Occipital lobe (tissue), 2 donors: ENCODE results near the gene ZNF100. TPM values are rescaled to one million over a fixed set of nuclear protein-coding genes. Genes with fewer than 3 reads are reported as not detected.
A peak's percentile ranks its signal among the peaks of the same experiment; 100 is the strongest.
"Not testable (repeated sequence)": the region's sequence is repeated elsewhere in the genome, so short reads cannot be mapped to it uniquely, and the experiment has no call there.

Source experiments
- DNase-seq: peaks from one replicate; lab custom pipeline; 2025; lab: John Stamatoyannopoulos, UW
- total RNA-seq: library from RNA; depleted of rRNA; stranded (reverse); fragments of >200 nt; gene quantifications from one replicate; pipeline ENCODE4 v1.2.3, GENCODE V29; 2014

Gene ZNF100
- 15.1 TPM for total RNA-seq

DNA sequence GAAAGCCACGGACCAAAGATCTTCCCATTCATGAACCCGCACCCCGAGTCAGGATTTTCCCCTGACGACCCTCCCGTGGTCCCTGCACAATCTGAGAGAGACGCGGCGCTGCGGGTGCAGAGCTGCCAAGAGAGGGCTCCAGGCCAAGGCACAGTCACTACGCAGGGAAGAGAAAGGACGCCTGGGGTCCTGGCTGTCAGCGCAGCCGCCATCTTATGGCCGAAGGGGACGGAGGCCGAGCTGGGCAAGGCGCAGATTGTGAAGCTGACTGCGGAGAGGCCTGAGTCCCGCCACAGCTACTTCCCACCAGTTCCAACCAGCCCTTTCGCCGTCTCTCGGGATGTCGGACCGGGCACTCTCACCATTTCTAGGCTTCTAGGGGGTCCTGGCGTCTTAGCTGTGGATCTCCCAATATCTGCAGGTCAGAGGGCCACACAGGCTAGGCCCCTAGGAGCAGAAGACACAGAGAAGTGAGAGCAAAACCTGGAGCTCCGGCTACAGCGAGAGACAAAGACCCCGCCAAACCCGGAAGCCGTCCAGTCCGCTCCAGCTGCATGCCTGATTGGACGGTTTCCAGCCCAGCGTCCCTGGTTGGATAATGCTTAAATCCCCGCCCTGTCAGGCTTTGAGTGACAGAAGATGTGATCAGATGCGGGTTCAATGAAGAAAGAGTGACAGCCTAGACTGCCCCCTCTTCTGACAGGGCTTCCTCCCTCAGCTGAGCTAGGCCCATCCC is at the start of gene ZNF100:
TSS of gene ZNF100 (minus strand) at position 515 of the 736 bp plus-strand sequence. CDS start at position 365, 150 bp downstream.
- peak; percentile 84 for DNase-seq

DNA sequence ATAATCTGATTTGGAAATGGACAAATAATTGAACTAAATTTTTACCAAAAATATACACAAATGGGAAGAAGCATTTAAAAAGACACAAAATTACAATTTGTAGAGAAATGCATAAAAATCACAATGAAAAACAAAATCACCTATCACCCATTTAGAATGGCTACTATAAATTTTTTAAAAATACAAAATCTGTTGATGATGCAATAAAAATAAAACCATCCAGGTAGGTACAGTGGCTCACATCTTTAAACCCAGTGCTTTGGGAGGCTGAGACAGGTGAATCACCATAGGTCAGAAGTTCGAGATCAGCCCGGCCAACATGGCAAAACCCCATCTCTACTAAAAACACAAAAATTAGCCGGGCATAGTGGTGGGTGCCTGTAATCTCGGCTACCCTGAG is 45.1 kb upstream of the ZNF100 start:
- DNase-seq = no peak

DNA sequence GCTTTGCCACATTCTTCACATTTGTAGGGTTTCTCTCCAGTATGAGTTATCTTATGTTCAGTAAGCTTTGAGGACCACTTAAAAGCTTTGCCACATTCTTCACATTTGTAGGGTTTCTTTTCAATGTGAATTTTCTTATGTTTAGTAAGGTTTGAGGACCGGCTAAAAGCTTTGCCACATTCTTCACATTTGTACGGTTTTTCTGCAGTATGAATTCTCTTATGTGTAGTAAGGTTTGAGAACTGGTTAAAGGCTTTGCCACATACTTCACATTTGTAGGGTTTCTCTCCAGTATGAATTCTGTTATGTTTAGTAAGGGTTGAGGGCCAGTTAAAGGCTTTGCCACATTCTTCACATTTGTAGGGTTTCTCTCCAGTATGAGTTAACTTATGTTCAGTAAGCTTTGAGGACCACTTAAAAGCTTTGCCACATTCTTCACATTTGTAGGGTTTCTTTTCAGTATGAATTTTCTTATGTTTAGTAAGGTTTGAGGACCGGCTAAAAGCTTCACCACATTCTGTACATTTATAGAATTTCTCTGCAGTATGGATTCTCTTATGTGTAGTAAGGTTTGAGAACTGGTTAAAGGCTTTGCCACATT is 41.1 kb upstream of the ZNF100 start:
- DNase-seq = not testable (repeated sequence)

DNA sequence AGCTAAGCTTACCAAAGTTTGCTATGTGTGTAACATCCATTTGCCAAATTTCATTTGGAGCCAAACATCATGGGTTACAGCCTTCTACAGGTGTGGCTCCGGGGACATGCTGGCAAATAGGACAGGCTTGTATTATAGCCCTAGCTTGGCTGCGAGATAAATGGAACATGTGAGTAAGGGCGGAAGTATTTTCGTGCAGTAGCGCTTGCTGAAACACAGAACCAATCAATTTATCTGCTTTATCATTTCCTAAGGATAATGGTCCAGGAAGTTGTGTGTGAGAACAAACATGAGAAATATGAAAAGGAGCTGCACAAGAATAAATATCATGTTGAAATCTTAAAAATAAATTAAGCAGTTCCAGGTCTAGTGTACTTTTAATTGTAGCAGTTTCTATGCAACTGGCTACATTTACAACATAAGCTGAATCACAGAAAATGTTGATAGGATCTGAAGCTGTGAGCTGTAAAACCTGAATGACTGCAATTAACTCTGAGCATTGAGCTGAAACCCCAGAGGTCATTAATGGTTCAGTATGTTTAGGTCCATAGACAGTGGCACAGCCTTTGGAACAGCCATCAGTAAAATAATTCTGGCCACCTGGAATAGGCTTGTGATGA is 22.2 kb upstream of the ZNF100 start:
- no peak for DNase-seq

DNA sequence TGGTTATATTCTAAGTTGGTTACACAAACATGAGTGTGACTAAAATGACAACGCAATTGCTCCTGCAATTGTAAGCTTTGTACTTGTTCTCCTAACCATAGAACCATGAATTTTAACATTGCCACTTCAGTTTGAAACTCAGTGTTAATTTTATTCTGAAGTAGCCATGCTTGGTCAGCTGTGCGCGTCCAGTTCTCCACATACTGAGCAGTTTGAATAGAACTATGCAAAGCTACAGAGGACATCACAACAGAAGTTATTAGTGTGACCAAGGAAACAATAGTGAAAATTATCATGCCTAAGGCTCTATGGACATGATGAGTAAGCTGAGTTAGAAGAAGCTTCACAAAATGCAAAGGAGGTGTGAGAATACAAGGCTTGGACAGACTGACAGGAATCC is 19.6 kb upstream of the ZNF100 start:
- no peak for DNase-seq

DNA sequence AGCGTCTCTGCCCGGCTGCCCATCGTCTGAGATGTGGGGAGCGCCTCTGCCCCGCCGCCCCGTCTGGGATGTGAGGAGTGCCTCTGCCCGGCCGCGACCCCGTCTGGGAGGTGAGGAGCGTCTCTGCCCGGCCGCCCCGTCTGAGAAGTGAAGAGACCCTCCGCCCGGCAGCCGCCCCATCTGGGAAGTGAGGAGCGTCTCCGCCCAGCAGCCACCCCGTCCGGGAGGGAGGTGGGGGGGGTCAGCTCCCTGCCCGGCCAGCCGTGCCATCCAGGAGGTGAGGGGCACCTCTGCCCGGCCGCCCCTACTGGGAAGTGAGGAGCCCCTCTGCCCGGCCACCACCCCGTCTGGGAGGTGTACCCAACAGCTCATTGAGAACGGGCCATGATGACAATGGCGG is 8.4 kb upstream of the ZNF100 start:
- DNase-seq = not testable (repeated sequence)

DNA sequence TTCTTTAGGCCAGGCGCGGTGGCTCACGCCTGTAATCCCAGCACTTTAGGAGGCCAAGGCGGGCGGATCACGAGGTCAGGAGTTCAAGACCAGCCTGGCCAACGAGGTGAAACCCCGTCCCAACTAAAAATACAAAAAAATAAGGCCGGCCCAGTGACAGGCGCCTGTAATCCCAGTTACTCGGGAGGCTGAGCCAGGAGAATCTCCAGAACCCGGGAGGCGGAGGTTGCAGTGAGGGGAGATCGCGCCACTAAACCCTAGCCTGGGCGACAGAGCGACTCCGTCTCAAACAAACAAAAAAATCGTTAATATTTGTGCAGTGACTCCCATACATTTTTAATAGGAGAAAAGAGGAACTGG is 694 bp downstream of the ZNF100 start:
- not testable (repeated sequence) for DNase-seq

DNA sequence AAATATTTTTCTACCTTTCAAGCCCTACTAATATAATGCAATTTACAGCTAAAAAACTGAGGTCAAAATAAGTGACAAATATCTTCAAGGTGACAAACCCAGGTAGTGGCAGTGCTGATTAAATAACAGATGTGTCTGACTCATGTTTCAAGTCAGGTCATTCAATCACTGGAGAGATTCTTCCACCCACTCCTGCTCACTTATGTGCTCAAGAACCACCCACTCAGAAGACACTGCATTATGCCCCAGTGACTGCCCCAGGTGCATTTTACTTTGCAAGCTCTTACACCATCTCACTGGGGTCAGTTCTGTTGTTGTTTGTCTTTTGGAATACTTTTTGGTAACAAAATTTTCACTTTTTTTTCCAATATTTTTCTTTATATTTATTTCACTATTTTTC is 2.2 kb downstream of the ZNF100 start:
- DNase-seq = no peak

DNA sequence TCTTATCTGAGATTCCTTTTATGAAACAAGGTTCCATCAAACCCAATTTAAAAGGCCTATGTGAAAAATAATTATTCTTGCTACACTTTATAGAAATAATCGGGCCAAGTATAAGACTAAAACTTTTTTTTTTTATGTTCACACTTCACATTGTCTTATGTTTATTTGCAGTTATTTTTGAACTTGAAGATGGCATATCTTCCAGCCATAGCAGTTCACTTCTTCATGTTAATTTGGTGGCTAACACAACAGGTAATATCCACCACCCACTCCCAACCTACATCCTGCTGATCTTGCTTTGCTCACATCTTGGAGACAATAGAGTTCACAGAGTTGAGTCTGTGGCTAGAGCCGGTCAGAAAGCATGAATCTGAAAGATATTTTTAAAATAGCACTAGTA is 5.8 kb downstream of the ZNF100 start:
- not testable (repeated sequence) for DNase-seq

DNA sequence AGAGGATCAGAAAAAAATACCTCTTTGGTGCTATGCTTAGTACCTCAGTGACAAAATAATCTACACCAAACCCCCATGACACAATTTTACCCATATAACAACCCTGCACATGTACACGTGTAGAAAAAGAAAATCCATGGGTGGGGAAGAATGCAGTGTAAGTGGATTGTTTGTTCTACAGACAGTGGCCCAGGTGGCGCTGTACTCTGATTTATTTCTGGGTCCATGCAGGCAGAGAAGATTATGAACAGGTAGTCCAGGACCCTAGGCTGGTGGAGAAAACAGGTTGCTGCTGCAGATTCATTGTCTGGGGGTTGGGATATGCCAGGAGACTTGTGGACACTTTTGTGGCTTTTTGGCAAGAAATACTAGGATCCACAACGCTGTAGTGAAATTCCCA is 9.1 kb downstream of the ZNF100 start:
- no peak for DNase-seq

DNA sequence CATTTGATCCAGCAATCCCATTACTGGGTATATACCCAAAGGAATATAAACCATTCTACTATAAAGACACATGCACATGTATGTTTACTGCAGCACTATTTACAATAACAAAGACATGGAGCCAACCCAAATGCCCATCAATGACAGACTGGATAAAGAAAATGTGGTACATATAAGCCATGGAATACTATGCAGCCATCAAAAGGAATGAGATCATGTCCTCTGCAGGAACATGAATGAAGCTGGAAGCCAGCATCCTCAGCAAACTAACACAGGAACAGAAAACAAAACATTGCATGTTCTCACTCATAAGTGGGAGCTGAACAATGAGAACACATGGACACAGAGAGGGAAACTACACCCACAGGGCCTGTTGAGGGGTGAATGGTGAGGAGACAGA is 11.8 kb downstream of the ZNF100 start:
- DNase-seq = not testable (repeated sequence)

DNA sequence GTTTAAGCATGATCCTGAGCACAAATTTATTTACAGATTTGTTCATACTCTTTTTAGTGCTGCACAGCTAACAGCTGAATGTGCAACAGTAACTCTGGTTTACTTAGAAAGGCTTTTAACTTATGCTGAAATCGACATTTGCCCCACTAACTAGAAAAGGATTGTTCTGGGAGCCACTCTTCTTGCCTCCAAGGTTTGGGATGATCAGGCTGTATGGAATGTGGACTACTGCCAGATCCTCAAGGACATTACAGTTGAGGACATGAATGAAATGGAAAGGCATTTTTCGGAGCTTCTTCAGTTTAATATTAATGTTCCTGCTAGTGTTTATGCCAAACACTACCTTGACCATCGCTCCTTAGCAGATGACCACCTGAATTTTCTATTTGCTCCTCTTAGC is 16.0 kb downstream of the ZNF100 start:
- no peak for DNase-seq

DNA sequence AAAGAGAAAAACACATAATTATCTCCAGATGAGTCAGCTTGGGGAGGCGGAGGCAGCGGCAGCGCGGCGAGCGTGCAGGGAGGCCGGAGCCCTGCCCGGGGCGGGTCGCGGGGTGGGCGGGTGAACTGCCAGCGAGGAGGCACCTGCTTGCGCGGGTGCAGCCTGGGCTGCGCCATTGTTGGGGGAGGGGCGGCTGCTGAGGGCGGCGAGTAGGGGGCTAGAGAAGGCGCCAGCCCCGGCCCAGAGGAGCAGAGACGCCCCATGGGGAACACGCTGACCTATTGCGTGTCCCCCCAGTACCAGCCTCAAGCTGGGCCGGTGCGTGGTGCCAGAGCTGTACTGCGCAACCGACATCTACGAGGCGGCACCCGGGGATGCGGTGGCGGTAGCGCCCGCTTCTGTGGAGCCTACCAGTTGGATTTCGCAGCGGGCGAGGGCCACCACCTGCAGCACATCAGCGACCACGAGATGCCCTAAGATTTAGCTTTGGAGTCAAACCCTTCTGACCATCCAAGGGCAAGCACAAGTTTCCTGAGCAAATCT is 16.7 kb downstream of the ZNF100 start:
- no peak for DNase-seq

DNA sequence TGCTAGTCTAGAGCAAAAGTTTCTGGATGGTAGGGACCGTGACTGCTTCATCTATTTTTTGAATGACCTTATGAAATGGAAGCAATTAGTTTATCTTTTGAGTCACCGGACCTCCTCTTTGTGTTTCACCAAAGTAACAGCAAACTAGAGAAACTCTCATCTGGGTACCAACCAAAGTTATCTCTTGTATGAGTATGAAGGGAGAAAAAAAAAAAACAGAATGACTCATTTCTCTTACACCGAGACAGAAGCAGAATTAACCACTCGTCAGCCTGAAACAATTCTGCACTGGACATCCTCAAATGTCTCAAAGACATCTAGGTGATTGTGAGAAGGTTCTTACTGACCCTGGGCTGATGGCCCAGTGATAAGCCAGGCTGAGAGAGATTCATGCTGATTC is 18.3 kb downstream of the ZNF100 start:
- no peak for DNase-seq

DNA sequence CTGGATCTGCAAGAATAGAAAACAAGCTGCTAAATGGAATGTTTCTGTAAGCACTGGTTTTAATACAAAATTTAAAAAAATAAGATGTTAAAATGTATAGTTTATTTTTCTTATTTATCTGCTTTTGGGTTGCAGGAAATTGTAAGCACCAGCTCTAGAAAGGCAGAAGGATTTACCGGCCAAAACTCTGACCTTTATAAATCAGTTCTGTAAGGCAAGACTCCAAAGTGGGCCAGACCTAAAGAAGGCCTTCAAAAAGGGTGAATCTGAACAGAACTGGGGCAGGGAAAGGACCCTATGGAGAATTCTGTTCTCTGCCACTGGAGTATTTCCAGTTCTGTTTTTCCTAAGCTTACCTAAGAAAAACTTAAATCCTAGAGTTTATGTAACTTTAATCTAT is 19.3 kb downstream of the ZNF100 start:
- no peak for DNase-seq

DNA sequence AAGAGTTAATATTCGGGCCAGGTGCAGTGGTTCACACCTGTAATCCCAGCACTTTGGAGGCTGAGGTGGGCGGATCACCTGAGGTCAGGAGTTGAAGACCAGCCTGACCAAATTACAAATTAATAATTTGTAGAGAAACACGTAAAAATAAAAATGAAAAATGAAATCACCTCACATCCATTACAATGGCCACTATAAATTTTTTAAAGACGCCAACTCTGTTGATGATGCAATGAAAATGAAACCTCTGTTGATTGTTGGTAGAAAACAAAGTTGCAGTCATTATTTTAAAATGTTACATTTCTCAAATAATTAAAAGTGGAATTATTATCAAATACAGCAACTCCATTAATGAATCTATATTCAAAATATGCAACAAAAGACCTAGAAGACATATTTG is 26.8 kb downstream of the ZNF100 start:
- DNase-seq = no peak

DNA sequence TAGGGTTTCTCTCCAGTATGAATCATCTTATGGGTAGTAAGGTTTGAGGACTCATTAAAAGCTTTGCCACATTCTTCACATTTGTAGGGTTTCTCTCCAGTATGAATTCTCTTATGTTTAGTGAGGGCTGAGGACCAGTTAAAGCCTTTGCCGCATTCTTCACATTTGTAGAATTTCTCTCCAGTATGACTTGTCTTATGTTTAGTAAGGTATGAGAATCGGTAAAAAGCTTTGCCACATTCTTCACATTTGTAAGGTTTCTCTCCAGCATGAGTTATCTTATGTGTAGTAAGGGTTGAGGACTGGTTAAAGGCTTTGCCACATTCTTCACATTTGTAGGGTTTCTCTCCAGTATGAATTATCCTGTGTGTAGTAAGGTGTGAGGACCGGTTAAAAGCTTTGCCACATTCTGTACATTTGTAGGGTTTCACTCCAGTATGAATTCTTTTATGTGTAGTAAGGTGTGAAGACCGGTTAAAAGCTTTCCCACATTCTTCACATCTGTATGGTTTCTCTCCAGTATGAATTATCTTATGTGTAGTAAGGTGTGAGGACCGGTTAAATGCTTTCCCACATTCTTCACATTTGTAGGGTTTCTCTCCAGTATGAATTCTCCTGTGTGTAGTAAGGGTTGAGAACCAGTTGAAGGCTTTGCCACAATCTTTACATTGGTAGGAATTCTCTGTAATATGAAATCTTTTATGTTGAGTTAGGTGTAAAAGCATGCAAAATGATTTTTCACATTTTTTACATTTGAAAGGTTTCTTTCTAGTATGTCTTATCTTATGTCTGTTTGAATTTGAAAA is 40.2 kb downstream of the ZNF100 start:
- DNase-seq = not testable (repeated sequence)

DNA sequence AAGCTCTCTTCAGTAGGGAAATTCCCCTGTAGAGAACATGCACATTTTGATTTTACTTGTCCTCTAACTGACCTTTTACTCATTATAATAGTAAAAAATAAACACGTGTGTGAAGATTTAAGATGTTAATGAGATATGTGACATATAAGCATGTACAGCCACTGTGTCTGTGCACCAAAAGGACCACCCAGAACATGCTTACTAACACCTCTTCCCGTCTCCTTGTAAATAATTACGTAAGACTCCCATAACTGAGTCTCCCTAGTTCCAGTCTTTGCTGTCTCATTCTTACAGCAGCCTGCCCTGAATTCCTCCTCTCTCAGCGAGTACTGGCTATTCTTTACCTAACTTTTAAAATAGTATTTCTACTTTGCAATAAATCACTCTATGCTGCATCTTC is 53.6 kb downstream of the ZNF100 start:
- DNase-seq = no peak

DNA sequence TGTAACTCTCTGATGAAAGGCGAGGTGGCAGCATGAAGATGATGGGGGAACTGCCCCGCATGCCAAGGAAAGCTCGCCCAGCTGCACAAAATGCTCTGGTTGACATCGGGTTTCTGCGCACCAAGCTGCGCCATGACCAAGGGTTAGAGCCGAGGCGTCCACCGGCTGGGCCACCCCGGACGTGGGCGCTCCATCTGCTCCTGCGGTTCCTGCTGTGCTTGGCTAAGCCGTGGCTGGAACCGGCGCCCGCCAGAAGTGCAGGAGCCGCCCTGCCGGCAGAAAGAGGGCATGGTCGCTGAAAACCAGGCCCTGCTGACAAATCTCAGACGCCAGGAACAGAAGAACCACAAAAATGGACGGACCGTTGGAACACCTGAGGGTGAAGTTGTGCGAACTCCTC is 57.9 kb downstream of the ZNF100 start:
- no peak for DNase-seq

DNA sequence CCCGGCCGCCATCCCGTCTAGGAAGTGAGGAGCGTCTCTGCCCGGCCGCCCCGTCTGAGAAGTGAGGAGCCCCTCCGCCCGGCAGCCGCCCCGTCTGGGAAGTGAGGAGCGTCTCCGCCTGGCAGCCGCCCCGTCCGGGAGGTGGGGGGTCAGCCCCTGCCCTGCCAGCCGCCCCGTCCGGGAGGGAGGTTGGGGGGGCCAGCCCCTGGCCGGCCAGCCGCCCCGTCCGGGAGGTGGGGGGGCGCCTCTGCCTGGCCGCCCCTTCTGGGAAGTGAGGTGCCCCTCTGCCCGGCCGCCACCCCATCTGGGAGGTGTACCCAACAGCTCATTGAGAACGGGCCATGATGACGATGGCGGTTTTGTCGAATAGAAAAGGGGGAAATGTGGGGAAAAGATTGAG is 59.5 kb downstream of the ZNF100 start:
- DNase-seq = not testable (repeated sequence)

DNA sequence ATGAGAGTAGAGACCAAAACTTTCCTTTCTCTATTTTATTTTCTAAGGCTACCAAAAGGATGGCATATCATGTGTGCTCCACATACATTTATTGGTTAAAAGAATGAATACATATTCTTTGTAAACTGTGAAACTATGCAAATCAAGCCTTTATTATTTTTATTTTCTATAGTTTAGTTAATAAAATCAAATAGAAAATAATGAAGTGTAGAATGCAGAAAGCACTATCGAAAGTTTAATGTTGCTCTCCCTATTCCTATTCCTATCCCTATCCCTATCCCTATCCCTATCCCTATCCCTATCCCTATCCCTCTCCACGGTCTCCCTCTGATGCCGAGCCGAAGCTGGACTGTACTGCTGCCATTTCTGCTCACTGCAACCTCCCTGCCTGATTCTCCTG is 60.3 kb downstream of the ZNF100 start:
- no peak for DNase-seq

DNA sequence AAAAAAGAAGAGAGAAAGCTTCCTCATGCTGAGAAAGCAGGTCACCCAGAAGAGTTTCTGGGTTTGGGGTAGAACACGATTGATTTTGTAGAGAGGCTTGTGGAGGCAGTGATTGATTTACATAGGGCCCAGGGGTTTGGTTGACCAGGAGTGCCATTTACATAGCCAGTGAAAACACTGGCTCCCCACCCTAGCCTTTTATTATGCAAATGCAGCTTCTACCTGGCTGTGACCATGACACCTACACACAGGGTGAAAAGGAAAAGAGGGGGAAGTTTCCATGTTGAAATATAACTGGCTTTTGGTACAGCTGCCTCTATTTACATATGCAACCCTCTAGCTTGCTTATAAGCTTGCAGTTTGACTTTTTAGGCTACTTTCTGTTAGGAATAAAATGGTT is 62.0 kb downstream of the ZNF100 start:
- DNase-seq = no peak
